Neural cell (in vitro differentiated cells): ENCODE results near the gene SYNGR4. TPM values are rescaled to one million over a fixed set of nuclear protein-coding genes. Genes with fewer than 3 reads are reported as not detected.

ENCODE experiments used
- H2AFZ ChIP-seq: fragments of 200-600, 300-800 bp; sonication (generic), shearing (Covaris generic); 2 replicates; pipeline ENCODE4 v1.6.0; 2014; ENCODE audit warnings: low read depth, mild to moderate bottlenecking, antibody characterized with exemption, low read length, moderate library complexity
- H3F3A ChIP-seq: fragments of 200-600 bp; shearing (Covaris generic); 2 replicates; pipeline ENCODE4 v1.6.1; 2016; ENCODE audit warnings: mild to moderate bottlenecking, moderate library complexity, mixed read lengths, antibody characterized with exemption, low read length; ENCODE audit not compliant: insufficient read depth, poor library complexity, severe bottlenecking
- H3K27ac ChIP-seq: fragments of 200-600, 300-800 bp; sonication (generic), shearing (Covaris generic); 2 replicates; pipeline ENCODE4 v1.5.1; 2014; ENCODE audit warnings: mild to moderate bottlenecking, low read length, moderate library complexity
- H3K27me3 ChIP-seq: fragments of 300-800, 200-600 bp; sonication (generic), shearing (Covaris generic); 2 replicates; pipeline ENCODE4 v1.6.0; 2014; ENCODE audit warnings: mild to moderate bottlenecking, low read depth, low read length, moderate library complexity; ENCODE audit not compliant: insufficient read depth
- H3K36me3 ChIP-seq: fragments of 300-800, 200-600 bp; sonication (generic), shearing (Covaris generic); 2 replicates; pipeline ENCODE4 v1.5.1; 2014; ENCODE audit warnings: mild to moderate bottlenecking, antibody characterized with exemption, low read length, moderate library complexity; ENCODE audit not compliant: insufficient read depth
- H3K4me2 ChIP-seq: fragments of 300-800, 200-600 bp; sonication (generic), shearing (Covaris generic); 2 replicates; pipeline ENCODE4 v1.6.0; 2014; ENCODE audit warnings: mild to moderate bottlenecking, low read length
- H3K4me3 ChIP-seq: fragments of 300-800, 200-600 bp; sonication (generic), shearing (Covaris generic); 2 replicates; pipeline ENCODE4 v1.5.1; 2014; ENCODE audit warnings: mild to moderate bottlenecking, low read length, moderate library complexity
- H3K79me2 ChIP-seq: fragments of 200-600 bp; shearing (Covaris generic); replicated peaks from 2 replicates; pipeline ENCODE4 v1.6.0; 2014; ENCODE audit warnings: mild to moderate bottlenecking, low read length, moderate library complexity; ENCODE audit not compliant: insufficient read depth
- H3K9ac ChIP-seq: fragments of 300-800, 200-600 bp; sonication (generic), shearing (Covaris generic); 2 replicates; pipeline ENCODE4 v1.6.1; 2016; ENCODE audit warnings: mild to moderate bottlenecking, low read length, mixed read lengths
- H3K9me2 ChIP-seq: fragments of 200-600 bp; shearing (Covaris generic); 2 replicates; pipeline ENCODE4 v1.6.1; 2016; ENCODE audit warnings: mild to moderate bottlenecking, low read length, mixed read lengths; ENCODE audit not compliant: insufficient read depth
- H3K9me3 ChIP-seq: fragments of 200-600, 300-800 bp; sonication (generic), shearing (Covaris generic); 2 replicates; pipeline ENCODE4 v1.6.1; 2016; ENCODE audit warnings: mild to moderate bottlenecking, mixed run types, low read length, moderate library complexity, mixed read lengths
- H4K20me1 ChIP-seq: fragments of 200-600 bp; shearing (Covaris generic); 2 replicates; pipeline ENCODE4 v1.6.1; 2016; ENCODE audit warnings: mild to moderate bottlenecking, mixed run types; ENCODE audit not compliant: insufficient read depth
- EP300 ChIP-seq: fragments of 450-650 bp; conservative IDR thresholded peaks from 2 replicates; pipeline ENCODE4 v1.6.1; 2014; ENCODE audit warnings: antibody characterized with exemption, mild to moderate bottlenecking, moderate library complexity; ENCODE audit not compliant: poor library complexity, severe bottlenecking
- EZH2 ChIP-seq: fragments of 200-600, 300-800 bp; shearing (Covaris generic), sonication (generic); IDR thresholded peaks from 2 replicates; pipeline ENCODE4 v1.6.1; 2014; ENCODE audit warnings: antibody characterized with exemption, low read length, borderline replicate concordance, mild to moderate bottlenecking; ENCODE audit not compliant: insufficient read depth, poor library complexity, severe bottlenecking
- MXI1 ChIP-seq: fragments of 450-650 bp; conservative IDR thresholded peaks from 2 replicates; pipeline ENCODE4 v1.6.1; 2014; ENCODE audit warnings: antibody characterized with exemption, mild to moderate bottlenecking; ENCODE audit not compliant: poor library complexity, severe bottlenecking
- POLR2AphosphoS5 ChIP-seq: IDR thresholded peaks from 2 replicates; pipeline ENCODE4 v1.6.1; 2012
- RAD21 ChIP-seq: fragments of 450-650 bp; conservative IDR thresholded peaks from 2 replicates; pipeline ENCODE4 v1.6.1; 2014; ENCODE audit warnings: antibody characterized with exemption, mild to moderate bottlenecking, moderate library complexity
- SMC3 ChIP-seq: fragments of 450-650 bp; conservative IDR thresholded peaks from 2 replicates; pipeline ENCODE4 v1.6.1; 2014; ENCODE audit warnings: antibody characterized with exemption, mild to moderate bottlenecking, moderate library complexity; ENCODE audit not compliant: poor library complexity
- TAF1 ChIP-seq: IDR thresholded peaks from 2 replicates; pipeline ENCODE4 v1.6.1; 2012; ENCODE audit warnings: low read depth
- polyA plus RNA-seq: library from polyadenylated mRNA; depleted of rRNA; stranded (reverse); fragments of >200 nt; gene quantifications from 2 replicates; pipeline ENCODE4 v1.2.3, GENCODE V29; 2014
- TF ChIP-seq, protein P1 (sequence below): IDR thresholded peaks from 2 replicates; pipeline ENCODE4 v1.6.1; 2012; ENCODE audit warnings: borderline replicate concordance
- TF ChIP-seq, protein P2 (sequence below): fragments of 450-650 bp; IDR thresholded peaks from 2 replicates; pipeline ENCODE4 v1.5.1; 2014; ENCODE audit warnings: antibody characterized with exemption, mild to moderate bottlenecking, moderate library complexity; ENCODE audit not compliant: poor library complexity, severe bottlenecking

The SYNGR4 gene
- polyA plus RNA-seq, 1 donor from 2014 or later = not detected

DNA sequence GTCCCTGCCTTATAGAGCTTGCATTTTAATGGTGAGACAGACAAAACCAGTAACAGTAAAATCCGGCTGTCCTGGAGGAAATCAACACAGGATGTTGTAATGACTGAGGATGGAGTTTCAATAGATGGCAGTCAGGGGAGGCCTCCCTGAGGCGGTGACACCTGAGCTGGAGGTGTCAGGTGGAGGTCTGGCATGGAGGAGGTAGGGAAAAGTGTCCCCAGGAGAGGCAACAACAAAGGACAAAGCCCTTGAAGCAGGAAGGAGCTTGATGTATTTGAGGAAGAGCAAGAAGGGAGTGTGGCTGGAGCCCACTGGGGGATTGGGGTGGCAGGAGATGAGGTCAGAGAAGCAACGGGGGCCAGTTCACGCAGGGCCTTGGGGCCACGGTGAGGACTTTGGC, 37.1 kb downstream of the SYNGR4 start:
- Histone ChIP-seq H3K9me3 (no peaks in the 10 kb centered on the region), H2AFZ (no peak overlapping the region), H3K9me2 (no peaks in the 10 kb centered on the region), H3K36me3 (no peaks in the 10 kb centered on the region), H3K4me2 (no peak overlapping the region), H4K20me1 (no peaks in the 10 kb centered on the region), H3K4me3 (no peak overlapping the region), H3K27ac (no peak overlapping the region), H3K79me2 (no peaks in the 10 kb centered on the region), H3F3A (no peaks in the 10 kb centered on the region), H3K9ac (no peak overlapping the region), H3K27me3 (peaks cover 19% of the 10 kb centered on the region)
- TF ChIP-seq, protein P1, sequence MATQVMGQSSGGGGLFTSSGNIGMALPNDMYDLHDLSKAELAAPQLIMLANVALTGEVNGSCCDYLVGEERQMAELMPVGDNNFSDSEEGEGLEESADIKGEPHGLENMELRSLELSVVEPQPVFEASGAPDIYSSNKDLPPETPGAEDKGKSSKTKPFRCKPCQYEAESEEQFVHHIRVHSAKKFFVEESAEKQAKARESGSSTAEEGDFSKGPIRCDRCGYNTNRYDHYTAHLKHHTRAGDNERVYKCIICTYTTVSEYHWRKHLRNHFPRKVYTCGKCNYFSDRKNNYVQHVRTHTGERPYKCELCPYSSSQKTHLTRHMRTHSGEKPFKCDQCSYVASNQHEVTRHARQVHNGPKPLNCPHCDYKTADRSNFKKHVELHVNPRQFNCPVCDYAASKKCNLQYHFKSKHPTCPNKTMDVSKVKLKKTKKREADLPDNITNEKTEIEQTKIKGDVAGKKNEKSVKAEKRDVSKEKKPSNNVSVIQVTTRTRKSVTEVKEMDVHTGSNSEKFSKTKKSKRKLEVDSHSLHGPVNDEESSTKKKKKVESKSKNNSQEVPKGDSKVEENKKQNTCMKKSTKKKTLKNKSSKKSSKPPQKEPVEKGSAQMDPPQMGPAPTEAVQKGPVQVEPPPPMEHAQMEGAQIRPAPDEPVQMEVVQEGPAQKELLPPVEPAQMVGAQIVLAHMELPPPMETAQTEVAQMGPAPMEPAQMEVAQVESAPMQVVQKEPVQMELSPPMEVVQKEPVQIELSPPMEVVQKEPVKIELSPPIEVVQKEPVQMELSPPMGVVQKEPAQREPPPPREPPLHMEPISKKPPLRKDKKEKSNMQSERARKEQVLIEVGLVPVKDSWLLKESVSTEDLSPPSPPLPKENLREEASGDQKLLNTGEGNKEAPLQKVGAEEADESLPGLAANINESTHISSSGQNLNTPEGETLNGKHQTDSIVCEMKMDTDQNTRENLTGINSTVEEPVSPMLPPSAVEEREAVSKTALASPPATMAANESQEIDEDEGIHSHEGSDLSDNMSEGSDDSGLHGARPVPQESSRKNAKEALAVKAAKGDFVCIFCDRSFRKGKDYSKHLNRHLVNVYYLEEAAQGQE = no peak
- TF ChIP-seq RAD21 (no peak), EP300 (no peak), POLR2AphosphoS5 (no peak), MXI1 (no peak), TAF1 (no peak)
- TF ChIP-seq, protein P2, sequence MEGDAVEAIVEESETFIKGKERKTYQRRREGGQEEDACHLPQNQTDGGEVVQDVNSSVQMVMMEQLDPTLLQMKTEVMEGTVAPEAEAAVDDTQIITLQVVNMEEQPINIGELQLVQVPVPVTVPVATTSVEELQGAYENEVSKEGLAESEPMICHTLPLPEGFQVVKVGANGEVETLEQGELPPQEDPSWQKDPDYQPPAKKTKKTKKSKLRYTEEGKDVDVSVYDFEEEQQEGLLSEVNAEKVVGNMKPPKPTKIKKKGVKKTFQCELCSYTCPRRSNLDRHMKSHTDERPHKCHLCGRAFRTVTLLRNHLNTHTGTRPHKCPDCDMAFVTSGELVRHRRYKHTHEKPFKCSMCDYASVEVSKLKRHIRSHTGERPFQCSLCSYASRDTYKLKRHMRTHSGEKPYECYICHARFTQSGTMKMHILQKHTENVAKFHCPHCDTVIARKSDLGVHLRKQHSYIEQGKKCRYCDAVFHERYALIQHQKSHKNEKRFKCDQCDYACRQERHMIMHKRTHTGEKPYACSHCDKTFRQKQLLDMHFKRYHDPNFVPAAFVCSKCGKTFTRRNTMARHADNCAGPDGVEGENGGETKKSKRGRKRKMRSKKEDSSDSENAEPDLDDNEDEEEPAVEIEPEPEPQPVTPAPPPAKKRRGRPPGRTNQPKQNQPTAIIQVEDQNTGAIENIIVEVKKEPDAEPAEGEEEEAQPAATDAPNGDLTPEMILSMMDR = no peak

DNA sequence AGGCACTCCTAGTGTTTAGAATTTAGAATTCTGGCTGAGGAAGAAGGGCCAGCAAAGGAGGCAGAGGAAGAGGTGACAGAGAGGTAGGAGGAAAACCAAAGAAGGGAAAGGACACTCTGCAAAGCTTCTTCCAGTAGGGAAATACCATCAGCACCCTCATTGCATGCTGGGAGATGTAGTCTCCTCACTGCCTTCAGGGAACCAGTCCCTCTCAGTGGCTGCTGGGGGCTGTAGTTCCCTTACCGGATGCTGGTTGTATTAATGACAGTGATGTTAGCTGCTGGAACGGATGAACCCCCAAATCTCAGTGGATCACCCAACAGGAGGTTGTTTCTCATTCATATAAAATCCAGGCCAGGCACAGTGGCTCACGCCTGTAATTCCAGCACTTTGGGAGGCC, 39.4 kb downstream of the SYNGR4 start:
- Histone ChIP-seq H2AFZ (no peak overlapping the region), H3K9ac (no peak overlapping the region), H3K9me3 (no peaks in the 10 kb centered on the region), H4K20me1 (no peaks in the 10 kb centered on the region), H3K79me2 (no peaks in the 10 kb centered on the region), H3K36me3 (no peaks in the 10 kb centered on the region), H3K4me2 (no peak overlapping the region), H3K9me2 (no peaks in the 10 kb centered on the region), H3K27me3 (no peaks in the 10 kb centered on the region), H3K27ac (no peak overlapping the region), H3F3A (no peaks in the 10 kb centered on the region), H3K4me3 (no peak overlapping the region)
- TF ChIP-seq SMC3 = no peak
- no peak for TF ChIP-seq MXI1
- no peak for TF ChIP-seq EP300
- TF ChIP-seq, protein P1 = no peak
- TF ChIP-seq, protein P2 = no peak
- TF ChIP-seq TAF1 = no peak
- no peak for TF ChIP-seq RAD21
- no peak for TF ChIP-seq POLR2AphosphoS5
- TF ChIP-seq EZH2 = no peak
